Neural cell (in vitro differentiated cells): ENCODE measurements around the gene ZFR.

Experiments used
- EZH2 ChIP-seq: fragments of 200-600, 300-800 bp; shearing (Covaris generic), sonication (generic); IDR thresholded peaks from 2 replicates; pipeline ENCODE4 v1.6.1; 2014; ENCODE audit warnings: antibody characterized with exemption, low read length, borderline replicate concordance, mild to moderate bottlenecking; ENCODE audit not compliant: insufficient read depth, poor library complexity, severe bottlenecking
- RAD21 ChIP-seq: fragments of 450-650 bp; conservative IDR thresholded peaks from 2 replicates; pipeline ENCODE4 v1.6.1; 2014; ENCODE audit warnings: antibody characterized with exemption, mild to moderate bottlenecking, moderate library complexity
- TF ChIP-seq, protein P1 (sequence below): fragments of 450-650 bp; IDR thresholded peaks from 2 replicates; pipeline ENCODE4 v1.5.1; 2014; ENCODE audit warnings: antibody characterized with exemption, mild to moderate bottlenecking, moderate library complexity; ENCODE audit not compliant: poor library complexity, severe bottlenecking

DNA sequence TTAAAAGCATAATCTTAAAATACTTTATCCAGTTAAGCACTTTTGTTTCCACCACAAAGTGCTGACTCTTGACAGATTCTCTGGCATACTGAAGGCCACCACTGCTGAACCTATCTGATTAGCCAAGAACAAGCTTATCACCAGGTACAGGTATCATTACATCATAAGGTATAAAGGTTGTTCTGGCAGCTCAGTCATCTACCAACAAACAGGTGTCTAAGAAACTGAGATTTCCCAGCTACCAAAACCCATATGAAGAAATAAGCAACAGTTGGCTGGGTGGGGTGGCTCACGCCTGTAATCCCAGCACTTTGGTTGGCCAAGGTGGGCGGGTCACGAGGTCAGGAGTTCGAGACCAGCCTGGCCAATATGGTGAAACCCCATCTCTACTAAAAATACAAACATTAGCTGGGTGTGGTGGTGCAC, 136.8 kb downstream of the ZFR start:
- TF ChIP-seq, protein P1, sequence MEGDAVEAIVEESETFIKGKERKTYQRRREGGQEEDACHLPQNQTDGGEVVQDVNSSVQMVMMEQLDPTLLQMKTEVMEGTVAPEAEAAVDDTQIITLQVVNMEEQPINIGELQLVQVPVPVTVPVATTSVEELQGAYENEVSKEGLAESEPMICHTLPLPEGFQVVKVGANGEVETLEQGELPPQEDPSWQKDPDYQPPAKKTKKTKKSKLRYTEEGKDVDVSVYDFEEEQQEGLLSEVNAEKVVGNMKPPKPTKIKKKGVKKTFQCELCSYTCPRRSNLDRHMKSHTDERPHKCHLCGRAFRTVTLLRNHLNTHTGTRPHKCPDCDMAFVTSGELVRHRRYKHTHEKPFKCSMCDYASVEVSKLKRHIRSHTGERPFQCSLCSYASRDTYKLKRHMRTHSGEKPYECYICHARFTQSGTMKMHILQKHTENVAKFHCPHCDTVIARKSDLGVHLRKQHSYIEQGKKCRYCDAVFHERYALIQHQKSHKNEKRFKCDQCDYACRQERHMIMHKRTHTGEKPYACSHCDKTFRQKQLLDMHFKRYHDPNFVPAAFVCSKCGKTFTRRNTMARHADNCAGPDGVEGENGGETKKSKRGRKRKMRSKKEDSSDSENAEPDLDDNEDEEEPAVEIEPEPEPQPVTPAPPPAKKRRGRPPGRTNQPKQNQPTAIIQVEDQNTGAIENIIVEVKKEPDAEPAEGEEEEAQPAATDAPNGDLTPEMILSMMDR: no peak
- TF ChIP-seq RAD21 (no peak), EZH2 (no peak)
